Heart left ventricle (tissue), 16 donors: ENCODE data around the gene CEACAM1. TPM values are rescaled to one million over a fixed set of nuclear protein-coding genes. Genes with fewer than 3 reads are reported as not detected.

ENCODE experiments used
- ATAC-seq, 4 donors: fragments of 200-7000 bp; cut with Tn5 transposase; one replicate each; pipeline ENCODE4 v1.9.1; 2020 to 2022; ENCODE audit warnings: moderate library complexity in 4 of 4, mild to moderate bottlenecking in 3 of 4, moderate number of reproducible peaks in 1 of 4
- DNase-seq, 5 donors: peaks; one replicate each; pipeline ENCODE4 v3.0.0-alpha.2; 2020
- H3K27ac ChIP-seq, 12 donors: fragments of 200-600 bp; sonication (generic) in 4 of 12; one replicate each; pipeline versions ENCODE4 v1.5.0 to v1.8.0; 2016 to 2022; ENCODE audit warnings: mild to moderate bottlenecking in 2 of 12
- H3K27me3 ChIP-seq, 9 donors: fragments of 200-600 bp; sonication (generic) in 2 of 9; one replicate each; pipeline versions ENCODE4 v1.5.1 to v1.8.0; 2016 to 2022; ENCODE audit warnings: mild to moderate bottlenecking in 3 of 9
- H3K36me3 ChIP-seq, 9 donors: fragments of 200-600 bp; sonication (generic) in 2 of 9; one replicate each; pipeline versions ENCODE4 v1.5.0 to v1.8.0; 2018 to 2022; ENCODE audit warnings: mild to moderate bottlenecking in 2 of 9
- H3K4me1 ChIP-seq, 12 donors: fragments of 200-600 bp; sonication (generic) in 4 of 12; one replicate each; pipeline versions ENCODE4 v1.5.0 to v1.8.0; 2016 to 2022; ENCODE audit warnings: mild to moderate bottlenecking in 3 of 12
- H3K4me3 ChIP-seq, 12 donors: fragments of 200-600 bp; sonication (generic) in 4 of 12; one replicate each; pipeline versions ENCODE4 v1.5.0 to v1.8.0; 2017 to 2022; ENCODE audit warnings: mild to moderate bottlenecking in 9 of 12, moderate library complexity in 4 of 12
- H3K9me3 ChIP-seq, 12 donors: fragments of 200-600 bp; sonication (generic) in 4 of 12; one replicate each; pipeline versions ENCODE4 v1.5.0 to v1.8.0; 2016 to 2022; ENCODE audit warnings: mild to moderate bottlenecking in 1 of 12
- CTCF ChIP-seq, 12 donors: fragments of 200-600 bp; sonication (generic) in 4 of 12; IDR thresholded peaks; one replicate each; pipeline versions ENCODE4 v1.5.0 to v1.8.0; 2018 to 2022; ENCODE audit warnings: antibody characterized with exemption in 12 of 12, mild to moderate bottlenecking in 5 of 12
- POLR2A ChIP-seq, 2 donors: fragments of 450-650 bp; IDR thresholded peaks; one replicate each; pipeline ENCODE4 v1.6.1; 2017; ENCODE audit warnings: antibody characterized with exemption in 2 of 2, mild to moderate bottlenecking in 2 of 2, moderate library complexity in 2 of 2
- WGBS, 4 donors: extraction: QIAGEN DNeasy Blood & Tissue Kit in 2 of 4; methylation state at CpG; one replicate each; pipeline versions ENCODE4 v1.1.5 to v1.1.7; 2013 to 2018; 5-methylcytosine and 5-hydroxymethylcytosine counted together
- intact Hi-C, 10 donors: fragments of 100-400 bp; cut with DNase I; formaldehyde crosslinking; loops; one replicate each; pipeline versions ENCODE4 v1.11.1 to v1.14.2; 2022
- polyA plus RNA-seq, 2 donors: library from polyadenylated mRNA; stranded (reverse); fragments of 200-250 nt; gene quantifications; one replicate each; pipeline ENCODE4 v1.2.3, GENCODE V29; 2013
- total RNA-seq, 9 donors: library from RNA; depleted of rRNA in 2 of 9; stranded (reverse); fragments of >200 nt in 2 of 9; fragmentation: NEBNext Ultra II Directional in 3 of 9; extraction: Animal tissue kit (Norgen Biotek cat#: 25700) in 3 of 9; gene quantifications; one replicate each; pipeline versions ENCODE4 v1.1.0 to v1.2.4, GENCODE V29; 2016 to 2023
- donor health status: ischemic (EF 13 %, LVEDD 7.1; RV severe dilation, severe dysfunction).
- donor health status: healthy with polysubstance abuse.
- donor health status: DM: no; HTN: yes; CAD: no.
- donor health status: DM: no; HTN: no; CAD: no.
- donor health status: ischemic (EF 25% LVEDD 6.9; RV normal size, moderate dysfunction).
- donor health status: ischemic (EF 25% LVEDD 5.7; RV mildly dilated, moderate dysfunction).
- donor health status: healthy.
- donor health status: DM: yes; HTN: yes; CAD: no.
- donor health status: ischemic (EF 35%, LVEDD 5.7; RV mildly dilated, moderate dysfunction).
- donor health status: nonischemic (EF 11% LVEDD 7.7; RV severe dilation, severe dysfunction).
- donor health status: DM: yes; HTN: yes; CAD: no.
- donor health status: PGD.
- donor health status: ischemic (EF 29% LVEDD 5.4; RV normal size, mild dysfunction).
- donor health status: nonischemic (EF 23%, LVEDD 6.1; RV moderate dilation, normal function).

CEACAM1 gene
- total and polyA plus RNA-seq, 11 donors = 1.3 to 8.3 (median 2.4) TPM

- DNase-seq = no peak
- intact Hi-C loops = no loop called here
- Histone ChIP-seq H3K4me1 (peaks cover 0 to 22% (median 9%) of the 10 kb centered on the region in 12 donors), H3K27ac (no peak overlapping the region), H3K27me3 (no peaks in the 10 kb centered on the region), H3K4me3 (no peak overlapping the region), H3K36me3 (no peaks in the 10 kb centered on the region), H3K9me3 (no peaks in the 10 kb centered on the region)
- 54 to 79% (median 61%) methylated on average over 2 to 3 of the region's 3 CpGs for WGBS, 4 donors
- no peak for ATAC-seq
- no peak for TF ChIP-seq CTCF (IDR thresholded peaks at IDR 0.05)
- TF ChIP-seq POLR2A (IDR thresholded peaks at IDR 0.05) = no peak
Measured at GRCh38 chr19:42468273-42468796, 59.9 kb downstream of the CEACAM1 start.

GRCh38 chr19:42467183-42467760 lies 61.0 kb downstream of the CEACAM1 start:
- intact Hi-C loops = no loop called here
- DNase-seq (no peak), ATAC-seq (peak in 1 of 4 donors; percentile 36)
- no peaks in the 10 kb centered on the region for H3K9me3 ChIP-seq
- WGBS, 4 donors = 59 to 71% (median 63%) methylated on average over 5 of the region's 5 CpGs
- H3K4me1 ChIP-seq = peaks cover 0 to 22% (median 9%) of the 10 kb centered on the region in 12 donors
- H3K27ac ChIP-seq = peak overlapping the region in 6 of 12 donors; percentile 38 to 71 (median 64)
- H3K4me3 ChIP-seq = no peak overlapping the region
- H3K36me3 ChIP-seq = no peaks in the 10 kb centered on the region
- TF ChIP-seq POLR2A (IDR thresholded peaks at IDR 0.05) (no peak), CTCF (IDR thresholded peaks at IDR 0.05) (no peak)
- no peaks in the 10 kb centered on the region for H3K27me3 ChIP-seq

GRCh38 chr19:42466521-42467182 lies 61.6 kb downstream of the CEACAM1 start:
- no peak overlapping the region for H3K4me3 ChIP-seq
- peak overlapping the region in 11 of 12 donors; percentile 8 to 71 (median 63) for H3K27ac ChIP-seq
- peaks cover 0 to 22% (median 10%) of the 10 kb centered on the region in 12 donors for H3K4me1 ChIP-seq
- H3K9me3 ChIP-seq = no peaks in the 10 kb centered on the region
- no peak for DNase-seq
- no peaks in the 10 kb centered on the region for H3K27me3 ChIP-seq
- 48 to 60% (median 52%) methylated on average over 5 of the region's 5 CpGs for WGBS, 4 donors
- intact Hi-C loops = no loop called here
- TF ChIP-seq POLR2A (IDR thresholded peaks at IDR 0.05) = no peak
- TF ChIP-seq CTCF (IDR thresholded peaks at IDR 0.05) = no peak
- ATAC-seq = peak in 3 of 4 donors; percentile 38 to 71 (median 49)
- no peaks in the 10 kb centered on the region for H3K36me3 ChIP-seq

- WGBS, 4 donors = 69 to 90% (median 75%) methylated on average over 5 of the region's 5 CpGs
- no peaks in the 10 kb centered on the region for H3K36me3 ChIP-seq
- ATAC-seq (no peak), DNase-seq (no peak)
- no peak overlapping the region for H3K4me3 ChIP-seq
- H3K27me3 ChIP-seq = no peaks in the 10 kb centered on the region
- H3K4me1 ChIP-seq = peaks cover 0 to 26% (median 12%) of the 10 kb centered on the region in 12 donors
- intact Hi-C loops = no loop called here
- no peak for TF ChIP-seq POLR2A (IDR thresholded peaks at IDR 0.05)
- no peak for TF ChIP-seq CTCF (IDR thresholded peaks at IDR 0.05)
- no peaks in the 10 kb centered on the region for H3K9me3 ChIP-seq
- H3K27ac ChIP-seq = peak overlapping the region in 10 of 12 donors; percentile 8 to 71 (median 58)
Measured at GRCh38 chr19:42465827-42466280, 62.4 kb downstream of the CEACAM1 start.
